Endothelial cell of umbilical vein (primary cell): ENCODE data around the gene ARHGEF11. TPM values are rescaled to one million over a fixed set of nuclear protein-coding genes. Genes with fewer than 3 reads are reported as not detected.

Experiments
- BruUV-seq: library from RNA; stranded (reverse); fragments of 400-500 nt; replicated peaks from 2 replicates; lab custom pipeline; 2021; lab: Mats Ljungman, UMichigan
- CTCF ChIA-PET: fragments of 300-600, 350-600 bp; sonication (Branson Sonifier 250); formaldehyde crosslinking; loops from one replicate; lab custom pipeline; 2021; ENCODE audit warnings: antibody characterized with exemption, inconsistent platforms; lab: Charles Lee
- POLR2A ChIA-PET: fragments of 300-600, 350-600 bp; sonication (Branson Sonifier 250); formaldehyde crosslinking; loops from one replicate; lab custom pipeline; 2021; ENCODE audit warnings: antibody characterized with exemption, inconsistent platforms; lab: Charles Lee
- DNase-seq: peaks from one replicate; pipeline ENCODE4 v3.0.0-alpha.2; 2011; ENCODE audit warnings: low read depth, low spot score
- FAIRE-seq: peaks from 2 replicates; lab custom pipeline; 2011; peaks lifted over from hg19 to GRCh38; lab: Jason Lieb, UNC
- H2AFZ ChIP-seq: 2 replicates; pipeline ENCODE4 v1.6.0; 2012; ENCODE audit warnings: low read depth, low read length, control low read depth, inconsistent platforms
- H3K27ac ChIP-seq: 2 replicates; pipeline ENCODE4 v1.5.1; 2011; ENCODE audit warnings: low read depth, mild to moderate bottlenecking, control low read depth, low read length, moderate library complexity; ENCODE audit not compliant: insufficient read depth
- H3K27me3 ChIP-seq, 2 experiments: 2 replicates each; pipeline versions ENCODE4 v1.6.0 to v1.6.1; 2011; ENCODE audit warnings: low read length in 2 of 2, mixed read lengths in 1 of 2; ENCODE audit not compliant: control insufficient read depth in 2 of 2, insufficient read depth in 2 of 2
- H3K36me3 ChIP-seq, 2 experiments: 2 replicates in 1 of 2; 3 replicates in 1 of 2; pipeline ENCODE4 v1.5.1; 2011; ENCODE audit warnings: low read length in 2 of 2, mild to moderate bottlenecking in 1 of 2, moderate library complexity in 1 of 2; ENCODE audit not compliant: control insufficient read depth in 2 of 2, insufficient read depth in 2 of 2; ENCODE audit errors: extremely low read depth in 1 of 2
- H3K4me1 ChIP-seq: 3 replicates; pipeline ENCODE4 v1.5.1; 2011; ENCODE audit warnings: mild to moderate bottlenecking, low read length; ENCODE audit not compliant: control insufficient read depth, insufficient read depth; ENCODE audit errors: extremely low read depth
- H3K4me2 ChIP-seq: 2 replicates; pipeline ENCODE4 v1.6.1; 2011; ENCODE audit warnings: low read length, control low read depth, mixed read lengths; ENCODE audit not compliant: insufficient read depth
- H3K4me3 ChIP-seq, 3 experiments: fragments of 200-600 bp in 1 of 3; sonication (generic), shearing (Covaris generic) in 1 of 3; replicated peaks in 1 of 3; 2 replicates each; pipeline ENCODE4 v1.5.1; 2011 to 2016; ENCODE audit warnings: control low read depth in 3 of 3, low read length in 3 of 3, mild to moderate bottlenecking in 2 of 3, inconsistent platforms in 1 of 3, low read depth in 1 of 3, moderate library complexity in 1 of 3; ENCODE audit not compliant: insufficient read depth in 1 of 3
- H3K79me2 ChIP-seq: 2 replicates; pipeline ENCODE4 v1.6.0; 2012; ENCODE audit warnings: low read length, inconsistent platforms; ENCODE audit not compliant: control insufficient read depth, insufficient read depth
- H3K9ac ChIP-seq: replicated peaks from 2 replicates; pipeline ENCODE3; 2011; ENCODE audit warnings: low read length, control low read depth; ENCODE audit not compliant: insufficient read depth; ENCODE audit errors: extremely low read depth
- H3K9me1 ChIP-seq: replicated peaks from 3 replicates; pipeline ENCODE4 v1.6.0; 2011; ENCODE audit warnings: mild to moderate bottlenecking, low read length; ENCODE audit not compliant: control insufficient read depth, insufficient read depth; ENCODE audit errors: extremely low read depth
- H3K9me3 ChIP-seq: replicated peaks from 2 replicates; pipeline ENCODE4 v1.5.1; 2012; ENCODE audit warnings: low read length, inconsistent platforms; ENCODE audit not compliant: control insufficient read depth, insufficient read depth
- H4K20me1 ChIP-seq: replicated peaks from 2 replicates; pipeline ENCODE3; 2011; ENCODE audit warnings: mild to moderate bottlenecking, low read length; ENCODE audit not compliant: control insufficient read depth, insufficient read depth; ENCODE audit errors: extremely low read depth
- EZH2 ChIP-seq: IDR thresholded peaks from 2 replicates; pipeline ENCODE4 v1.6.1; 2012; ENCODE audit warnings: borderline replicate concordance, low read depth, mild to moderate bottlenecking, moderate library complexity, low read length, inconsistent platforms; ENCODE audit not compliant: severe bottlenecking
- GATA2 ChIP-seq: IDR thresholded peaks from 2 replicates; pipeline ENCODE4 v1.7.0; 2011; ENCODE audit warnings: low read depth, mild to moderate bottlenecking, moderate library complexity, mixed read lengths, low read length; ENCODE audit not compliant: insufficient read length, insufficient read depth
- JUN ChIP-seq: IDR thresholded peaks from 2 replicates; pipeline ENCODE4 v1.6.1; 2011; ENCODE audit warnings: borderline replicate concordance, low read depth; ENCODE audit not compliant: insufficient read length, insufficient read depth
- MYC ChIP-seq: IDR thresholded peaks from one replicate; pipeline ENCODE4 v1.6.1; 2011; ENCODE audit warnings: mild to moderate bottlenecking, low read depth, low read length
- POLR2A ChIP-seq: IDR thresholded peaks from 2 replicates; pipeline ENCODE4 v1.6.1; 2012; ENCODE audit warnings: low read depth, mild to moderate bottlenecking, control low read depth, low read length
- dilution Hi-C: fragments of 300-500 bp; cut with MboI; formaldehyde crosslinking; loops from one replicate; pipeline ENCODE4 v1.15.0; 2019; ENCODE audit warnings: low sequenced_read_pairs; ENCODE audit not compliant: extremely low pct_ligation_motif_present
- intact Hi-C: fragments of 100-400 bp; cut with micrococcal nuclease; formaldehyde crosslinking; loops from one replicate; pipeline ENCODE4 v1.10.0; 2022
- polyA plus RNA-seq, 4 experiments: library from polyadenylated mRNA; depleted of rRNA in 3 of 4; stranded (reverse) in 3 of 4; unstranded in 1 of 4; fragments of >200 nt; gene quantifications; 2 replicates each; pipeline versions ENCODE4 v1.2.1 to v1.2.3, GENCODE V29; 2011 to 2012; ENCODE audit warnings: missing spikeins in 1 of 4
- total RNA-seq: library from RNA; stranded (reverse); gene quantifications from 2 replicates; pipeline ENCODE4 v1.2.3, GENCODE V29; 2021
- TF ChIP-seq, protein P1 (sequence below), 2 donors: IDR thresholded peaks; 1 replicate in 1 of 2; 2 replicates in 1 of 2; pipeline ENCODE4 v1.5.1; 2011; ENCODE audit warnings: low read length in 2 of 2, mild to moderate bottlenecking in 2 of 2, moderate library complexity in 2 of 2, control low read depth in 1 of 2, inconsistent platforms in 1 of 2, low read depth in 1 of 2; ENCODE audit not compliant: insufficient read depth in 1 of 2; ENCODE audit errors: extremely low read depth in 1 of 2
- TF ChIP-seq, protein P2 (sequence below): IDR thresholded peaks from 2 replicates; pipeline ENCODE4 v1.6.1; 2011; ENCODE audit not compliant: insufficient read depth, insufficient read length

The ARHGEF11 gene
- total and polyA plus RNA-seq, 2 donors (not counting 3 experiments of a cell fraction or from before 2014, with no cell fraction given), result 18.2 to 28.0 TPM

DNA sequence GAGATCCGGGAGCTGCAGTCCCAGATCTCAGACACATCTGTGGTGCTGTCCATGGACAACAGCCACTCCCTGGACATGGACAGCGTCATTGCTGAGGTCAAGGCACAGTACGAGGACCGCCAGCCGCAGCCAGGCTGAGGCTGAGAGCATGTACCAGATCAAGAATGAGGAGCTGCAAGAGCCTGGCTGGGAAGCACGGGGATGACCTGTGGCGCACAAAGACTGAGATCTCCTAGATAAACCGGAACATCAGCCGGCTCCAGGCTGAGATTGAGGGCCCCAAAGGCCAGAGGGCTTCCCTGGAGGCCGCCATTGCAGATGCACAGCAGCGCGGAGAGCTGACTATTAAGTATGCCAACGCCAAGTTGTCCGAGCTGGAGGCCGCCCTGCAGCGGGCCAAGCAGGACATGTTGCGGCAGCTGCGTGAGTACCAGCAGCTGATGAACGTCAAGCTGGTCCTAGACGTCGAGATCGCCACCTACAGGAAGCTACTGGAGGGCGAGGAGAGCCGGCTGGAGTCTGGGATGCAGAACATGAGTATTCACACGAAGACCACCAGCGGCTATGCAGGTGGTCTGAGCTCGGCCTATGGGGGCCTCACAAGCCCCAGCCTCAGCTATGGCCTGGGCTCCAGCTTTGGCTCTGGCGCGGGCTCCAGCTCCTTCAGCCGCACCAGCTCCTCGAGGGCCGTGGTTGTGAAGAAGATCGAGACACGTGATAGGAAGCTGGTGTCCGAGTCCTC lies 28.6 kb upstream of the ARHGEF11 start:
- Histone ChIP-seq H3K9me1 (no peaks in the 10 kb centered on the region), H3K4me2 (no peak overlapping the region), H3K9ac (no peak overlapping the region), H2AFZ (peak overlapping the region; percentile 22), H3K27me3 (peaks cover 23 to 29% of the 10 kb centered on the region in 2 experiments), H3K9me3 (no peaks in the 10 kb centered on the region), H3K27ac (no peak overlapping the region), H3K4me1 (no peaks in the 10 kb centered on the region), H3K36me3 (no peaks in the 10 kb centered on the region), H3K4me3 (no peak overlapping the region), H3K79me2 (no peaks in the 10 kb centered on the region), H4K20me1 (no peaks in the 10 kb centered on the region)
- DNase-seq (peak; percentile 66), FAIRE-seq (peak; percentile 63)
- ChIA-PET CTCF (interaction anchor here (0.6 to 3.6 kb wide), 46 partner anchors 9 to 1420 kb away, joined by 3 to 30 read pairs (median 5); no protein-coding TSS in a partner anchor), POLR2A (interaction anchor here (0.6 to 0.7 kb wide), 3 partner anchors 21 to 154 kb away, joined by 3 to 4 read pairs (median 4); no protein-coding TSS in a partner anchor)
- intact Hi-C loops, result loop anchor here (1.0 to 10.0 kb wide), 2 partner anchors 109 to 147 kb away; no protein-coding TSS in a partner anchor
- no TSS peak for BruUV-seq
- TF ChIP-seq, protein P1, sequence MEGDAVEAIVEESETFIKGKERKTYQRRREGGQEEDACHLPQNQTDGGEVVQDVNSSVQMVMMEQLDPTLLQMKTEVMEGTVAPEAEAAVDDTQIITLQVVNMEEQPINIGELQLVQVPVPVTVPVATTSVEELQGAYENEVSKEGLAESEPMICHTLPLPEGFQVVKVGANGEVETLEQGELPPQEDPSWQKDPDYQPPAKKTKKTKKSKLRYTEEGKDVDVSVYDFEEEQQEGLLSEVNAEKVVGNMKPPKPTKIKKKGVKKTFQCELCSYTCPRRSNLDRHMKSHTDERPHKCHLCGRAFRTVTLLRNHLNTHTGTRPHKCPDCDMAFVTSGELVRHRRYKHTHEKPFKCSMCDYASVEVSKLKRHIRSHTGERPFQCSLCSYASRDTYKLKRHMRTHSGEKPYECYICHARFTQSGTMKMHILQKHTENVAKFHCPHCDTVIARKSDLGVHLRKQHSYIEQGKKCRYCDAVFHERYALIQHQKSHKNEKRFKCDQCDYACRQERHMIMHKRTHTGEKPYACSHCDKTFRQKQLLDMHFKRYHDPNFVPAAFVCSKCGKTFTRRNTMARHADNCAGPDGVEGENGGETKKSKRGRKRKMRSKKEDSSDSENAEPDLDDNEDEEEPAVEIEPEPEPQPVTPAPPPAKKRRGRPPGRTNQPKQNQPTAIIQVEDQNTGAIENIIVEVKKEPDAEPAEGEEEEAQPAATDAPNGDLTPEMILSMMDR (IDR thresholded peaks at IDR 0.05; ENCODE audit: extremely low read depth in 1 of 2, insufficient read depth in 1 of 2, low read depth in 1 of 2, low read length in 2 of 2), result peak; percentile 52 to 77
- no peak for TF ChIP-seq POLR2A
- dilution Hi-C loops, result no loop called here

GRCh38 chr1:157069601-157070000 lies 24.1 kb upstream of the ARHGEF11 start:
- Histone ChIP-seq H2AFZ (no peak overlapping the region), H3K79me2 (no peaks in the 10 kb centered on the region), H3K9me1 (no peaks in the 10 kb centered on the region), H3K4me1 (no peaks in the 10 kb centered on the region), H3K4me2 (no peak overlapping the region), H3K4me3 (no peak overlapping the region), H3K36me3 (no peaks in the 10 kb centered on the region), H4K20me1 (no peaks in the 10 kb centered on the region), H3K27me3 (peaks cover 22 to 39% of the 10 kb centered on the region in 2 experiments), H3K27ac (no peak overlapping the region), H3K9me3 (no peaks in the 10 kb centered on the region), H3K9ac (no peak overlapping the region)
- BruUV-seq, result no TSS peak
- FAIRE-seq, result no peak
- intact Hi-C loops, result no loop called here
- POLR2A ChIA-PET, result no interaction called here
- dilution Hi-C loops, result no loop called here
- no peak for DNase-seq
- TF ChIP-seq, protein P1 (IDR thresholded peaks at IDR 0.05; ENCODE audit: extremely low read depth in 1 of 2, insufficient read depth in 1 of 2, low read depth in 1 of 2, low read length in 2 of 2), result no peak
- TF ChIP-seq EZH2 (no peak), JUN (no peak), POLR2A (no peak), MYC (no peak), GATA2 (no peak)
- TF ChIP-seq, protein P2, sequence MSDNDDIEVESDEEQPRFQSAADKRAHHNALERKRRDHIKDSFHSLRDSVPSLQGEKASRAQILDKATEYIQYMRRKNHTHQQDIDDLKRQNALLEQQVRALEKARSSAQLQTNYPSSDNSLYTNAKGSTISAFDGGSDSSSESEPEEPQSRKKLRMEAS, result no peak
- CTCF ChIA-PET, result interaction anchor here (0.8 kb wide), 1 partner anchor 86 kb away, joined by 3 read pairs; no protein-coding TSS in a partner anchor
